Panc1 (cell line): ENCODE results near the gene SPATA20. TPM values are rescaled to one million over a fixed set of nuclear protein-coding genes. Genes with fewer than 3 reads are reported as not detected.

Experiments used
- ATAC-seq: fragments of 200-7000 bp; cut with Tn5 transposase; 2 replicates; pipeline ENCODE4 v1.9.1; 2020; ENCODE audit warnings: mild to moderate bottlenecking, moderate library complexity
- BruUV-seq: library from RNA; stranded (reverse); fragments of 400-500 nt; replicated peaks from 2 replicates; lab custom pipeline; 2021; lab: Mats Ljungman, UMichigan
- CTCF ChIA-PET: fragments of 300-600 bp; sonication (Branson Sonifier 250); formaldehyde crosslinking; loops from one replicate; lab custom pipeline; 2022; ENCODE audit warnings: antibody characterized with exemption; lab: Charles Lee
- POLR2A ChIA-PET: fragments of 300-600 bp; sonication (Branson Sonifier 250); formaldehyde crosslinking; loops from one replicate; lab custom pipeline; 2022; ENCODE audit warnings: antibody characterized with exemption; lab: Charles Lee
- DNase-seq: peaks from one replicate; pipeline ENCODE4 v3.0.0-alpha.2; 2010; ENCODE audit warnings: low read depth, low spot score
- H3K27ac ChIP-seq: 2 replicates; pipeline ENCODE4 v1.5.1; 2011; ENCODE audit warnings: mild to moderate bottlenecking, low read length, inconsistent platforms
- H3K27me3 ChIP-seq: fragments of 200-500 bp; sonication (Bioruptor generic); 2 replicates; pipeline ENCODE4 v1.6.0; 2014; ENCODE audit warnings: low read length, inconsistent platforms; ENCODE audit not compliant: control insufficient read depth, insufficient read depth
- H3K36me3 ChIP-seq: fragments of 200-500 bp; sonication (Bioruptor generic); 2 replicates; pipeline ENCODE4 v1.5.1; 2014; ENCODE audit warnings: inconsistent platforms, mild to moderate bottlenecking, low read length, moderate library complexity; ENCODE audit not compliant: control insufficient read depth, insufficient read depth
- H3K4me1 ChIP-seq: 2 replicates; pipeline ENCODE4 v1.5.1; 2011; ENCODE audit warnings: inconsistent platforms, mild to moderate bottlenecking, low read length, moderate library complexity; ENCODE audit not compliant: control insufficient read depth, insufficient read depth
- H3K4me3 ChIP-seq, 2 experiments: 2 replicates each; pipeline ENCODE4 v1.5.1; 2011 to 2012; ENCODE audit warnings: low read depth in 2 of 2, low read length in 2 of 2, mild to moderate bottlenecking in 2 of 2, inconsistent platforms in 1 of 2, moderate library complexity in 1 of 2
- H3K9me3 ChIP-seq: fragments of 200-500 bp; sonication (Bioruptor generic); 2 replicates; pipeline ENCODE4 v1.5.1; 2014; ENCODE audit warnings: low read depth, mild to moderate bottlenecking, inconsistent platforms, low read length, moderate library complexity; ENCODE audit not compliant: control insufficient read depth, insufficient read depth
- POLR2AphosphoS5 ChIP-seq: IDR thresholded peaks from 2 replicates; pipeline ENCODE4 v1.6.1; 2012; ENCODE audit warnings: mild to moderate bottlenecking, low read depth, low read length, moderate library complexity
- SIN3A ChIP-seq: IDR thresholded peaks from 2 replicates; pipeline ENCODE4 v1.6.1; 2012; ENCODE audit warnings: low read depth, mild to moderate bottlenecking, low read length, moderate library complexity, borderline replicate concordance; ENCODE audit not compliant: insufficient read depth
- TCF7L2 ChIP-seq: IDR thresholded peaks from 2 replicates; pipeline ENCODE4 v1.6.1; 2011; ENCODE audit warnings: mild to moderate bottlenecking, low read depth, low read length, inconsistent platforms
- in situ Hi-C: cut with HindIII; loops from 2 replicates; pipeline ENCODE4 v1.10.0; 2016; ENCODE audit warnings: low sequenced_read_pairs, low pct_unique_long_range_greater_than_20kb
- intact Hi-C: fragments of 100-400 bp; cut with micrococcal nuclease; formaldehyde crosslinking; loops from one replicate; pipeline ENCODE4 v1.10.0; 2022; ENCODE audit not compliant: unreplicated experiment
- total RNA-seq: library from RNA; stranded (reverse); gene quantifications from one replicate; pipeline ENCODE4 v1.2.1, GENCODE V29; 2021; ENCODE audit not compliant: unreplicated experiment
- TF ChIP-seq, protein P1 (sequence below): fragments of 450-650 bp; IDR thresholded peaks from 2 replicates; pipeline ENCODE4 v1.5.1; 2017; ENCODE audit warnings: mild to moderate bottlenecking
- TF ChIP-seq, protein P2 (sequence below), 2 experiments: IDR thresholded peaks; 2 replicates each; pipeline ENCODE4 v1.6.1; 2011 to 2012; ENCODE audit warnings: low read depth in 2 of 2, control low read depth in 1 of 2, low read length in 1 of 2, mild to moderate bottlenecking in 1 of 2, moderate library complexity in 1 of 2; ENCODE audit not compliant: insufficient read depth in 1 of 2

The SPATA20 gene
- total RNA-seq, 1 experiment from 2014 or later = 82.2 TPM

DNA sequence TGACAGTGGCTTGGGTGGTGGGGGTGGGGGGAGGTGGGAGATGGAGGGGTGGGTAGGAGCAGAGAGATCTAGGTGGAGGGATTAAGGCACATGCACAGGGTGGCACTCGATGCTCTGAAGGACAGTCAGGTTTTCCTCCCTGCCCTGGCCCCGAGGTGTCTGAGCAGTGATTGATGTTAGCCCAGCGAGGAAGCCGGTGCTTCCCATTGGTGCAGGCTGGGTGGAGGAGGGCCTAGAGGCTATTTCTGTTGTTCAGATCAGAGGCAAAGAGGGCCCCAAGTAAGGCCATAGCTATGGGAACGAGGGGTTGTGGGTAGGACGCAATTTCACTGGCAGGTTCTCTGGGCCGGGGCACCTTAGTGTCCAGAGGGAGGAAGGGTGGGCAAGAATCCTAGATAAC is 36.7 kb downstream of the SPATA20 start:
- no peaks in the 10 kb centered on the region for H3K36me3 ChIP-seq
- no peaks in the 10 kb centered on the region for H3K9me3 ChIP-seq
- in situ Hi-C loops = no loop called here
- ATAC-seq (no peak), DNase-seq (no peak)
- TF ChIP-seq TCF7L2 = no peak
- no peak for TF ChIP-seq SIN3A
- TF ChIP-seq, protein P1, sequence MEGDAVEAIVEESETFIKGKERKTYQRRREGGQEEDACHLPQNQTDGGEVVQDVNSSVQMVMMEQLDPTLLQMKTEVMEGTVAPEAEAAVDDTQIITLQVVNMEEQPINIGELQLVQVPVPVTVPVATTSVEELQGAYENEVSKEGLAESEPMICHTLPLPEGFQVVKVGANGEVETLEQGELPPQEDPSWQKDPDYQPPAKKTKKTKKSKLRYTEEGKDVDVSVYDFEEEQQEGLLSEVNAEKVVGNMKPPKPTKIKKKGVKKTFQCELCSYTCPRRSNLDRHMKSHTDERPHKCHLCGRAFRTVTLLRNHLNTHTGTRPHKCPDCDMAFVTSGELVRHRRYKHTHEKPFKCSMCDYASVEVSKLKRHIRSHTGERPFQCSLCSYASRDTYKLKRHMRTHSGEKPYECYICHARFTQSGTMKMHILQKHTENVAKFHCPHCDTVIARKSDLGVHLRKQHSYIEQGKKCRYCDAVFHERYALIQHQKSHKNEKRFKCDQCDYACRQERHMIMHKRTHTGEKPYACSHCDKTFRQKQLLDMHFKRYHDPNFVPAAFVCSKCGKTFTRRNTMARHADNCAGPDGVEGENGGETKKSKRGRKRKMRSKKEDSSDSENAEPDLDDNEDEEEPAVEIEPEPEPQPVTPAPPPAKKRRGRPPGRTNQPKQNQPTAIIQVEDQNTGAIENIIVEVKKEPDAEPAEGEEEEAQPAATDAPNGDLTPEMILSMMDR = no peak
- TF ChIP-seq, protein P2, sequence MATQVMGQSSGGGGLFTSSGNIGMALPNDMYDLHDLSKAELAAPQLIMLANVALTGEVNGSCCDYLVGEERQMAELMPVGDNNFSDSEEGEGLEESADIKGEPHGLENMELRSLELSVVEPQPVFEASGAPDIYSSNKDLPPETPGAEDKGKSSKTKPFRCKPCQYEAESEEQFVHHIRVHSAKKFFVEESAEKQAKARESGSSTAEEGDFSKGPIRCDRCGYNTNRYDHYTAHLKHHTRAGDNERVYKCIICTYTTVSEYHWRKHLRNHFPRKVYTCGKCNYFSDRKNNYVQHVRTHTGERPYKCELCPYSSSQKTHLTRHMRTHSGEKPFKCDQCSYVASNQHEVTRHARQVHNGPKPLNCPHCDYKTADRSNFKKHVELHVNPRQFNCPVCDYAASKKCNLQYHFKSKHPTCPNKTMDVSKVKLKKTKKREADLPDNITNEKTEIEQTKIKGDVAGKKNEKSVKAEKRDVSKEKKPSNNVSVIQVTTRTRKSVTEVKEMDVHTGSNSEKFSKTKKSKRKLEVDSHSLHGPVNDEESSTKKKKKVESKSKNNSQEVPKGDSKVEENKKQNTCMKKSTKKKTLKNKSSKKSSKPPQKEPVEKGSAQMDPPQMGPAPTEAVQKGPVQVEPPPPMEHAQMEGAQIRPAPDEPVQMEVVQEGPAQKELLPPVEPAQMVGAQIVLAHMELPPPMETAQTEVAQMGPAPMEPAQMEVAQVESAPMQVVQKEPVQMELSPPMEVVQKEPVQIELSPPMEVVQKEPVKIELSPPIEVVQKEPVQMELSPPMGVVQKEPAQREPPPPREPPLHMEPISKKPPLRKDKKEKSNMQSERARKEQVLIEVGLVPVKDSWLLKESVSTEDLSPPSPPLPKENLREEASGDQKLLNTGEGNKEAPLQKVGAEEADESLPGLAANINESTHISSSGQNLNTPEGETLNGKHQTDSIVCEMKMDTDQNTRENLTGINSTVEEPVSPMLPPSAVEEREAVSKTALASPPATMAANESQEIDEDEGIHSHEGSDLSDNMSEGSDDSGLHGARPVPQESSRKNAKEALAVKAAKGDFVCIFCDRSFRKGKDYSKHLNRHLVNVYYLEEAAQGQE (IDR thresholded peaks at IDR 0.05; ENCODE audit: insufficient read depth in 1 of 2, low read depth in 2 of 2, low read length in 1 of 2) = no peak
- TF ChIP-seq POLR2AphosphoS5 = no peak
- intact Hi-C loops = no loop called here
- no peaks in the 10 kb centered on the region for H3K27me3 ChIP-seq
- H3K4me3 ChIP-seq = no peak overlapping the region
- H3K4me1 ChIP-seq = peaks cover 12% of the 10 kb centered on the region; the same call in 1 of the 2 replicates
- no peak overlapping the region for H3K27ac ChIP-seq
- ChIA-PET CTCF (no interaction called here), POLR2A (no interaction called here)
- BruUV-seq = no TSS peak

DNA sequence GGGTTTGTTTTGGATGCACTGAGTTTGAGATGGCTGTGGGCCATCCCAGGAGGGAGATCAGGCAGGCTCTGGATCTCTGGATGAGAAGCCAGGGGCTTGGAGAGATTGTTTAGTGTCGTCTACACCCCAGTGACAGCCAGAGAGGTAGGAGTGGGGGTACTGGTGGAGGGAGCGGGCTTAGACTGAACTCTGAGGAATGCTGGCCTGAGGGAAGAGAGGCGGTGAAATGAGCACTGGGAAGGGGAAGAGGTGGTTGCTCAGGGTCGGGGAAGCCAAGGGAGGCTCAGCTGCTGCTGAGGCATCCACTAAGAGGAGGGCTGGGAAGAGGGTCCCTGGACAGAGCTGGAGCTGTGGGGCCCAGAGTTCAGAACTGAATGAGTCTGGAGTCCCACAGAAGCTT is 37.1 kb downstream of the SPATA20 start:
- Histone ChIP-seq H3K27ac (no peak overlapping the region), H3K4me1 (peaks cover 12% of the 10 kb centered on the region; the same call in 1 of the 2 replicates), H3K9me3 (no peaks in the 10 kb centered on the region), H3K4me3 (no peak overlapping the region), H3K27me3 (no peaks in the 10 kb centered on the region), H3K36me3 (no peaks in the 10 kb centered on the region)
- no TSS peak for BruUV-seq
- DNase-seq = no peak
- POLR2A ChIA-PET = no interaction called here
- ATAC-seq = no peak
- TF ChIP-seq SIN3A (no peak), TCF7L2 (no peak)
- TF ChIP-seq, protein P2 (IDR thresholded peaks at IDR 0.05; ENCODE audit: insufficient read depth in 1 of 2, low read depth in 2 of 2, low read length in 1 of 2) = no peak
- TF ChIP-seq, protein P1 = no peak
- intact Hi-C loops (no loop called here), in situ Hi-C loops (no loop called here)
- CTCF ChIA-PET = no interaction called here
